GM10266 (cell line): ENCODE data around the gene TOP1.

Source experiments
- DNase-seq: peaks from one replicate; pipeline ENCODE4 v3.0.0; 2012; ENCODE audit errors: extremely low spot score
- CTCF ChIP-seq: IDR thresholded peaks from 2 replicates; pipeline ENCODE4 v1.5.1; 2012; ENCODE audit warnings: mild to moderate bottlenecking, low read depth; ENCODE audit not compliant: control insufficient read depth, insufficient read depth; ENCODE audit errors: missing control alignments

Gene TOP1

GRCh38 chr20:41045671-41046070 lies 17.0 kb downstream of the TOP1 start:
- DNase-seq, result no peak

GRCh38 chr20:41046716-41047115 lies 18.1 kb downstream of the TOP1 start:
- TF ChIP-seq CTCF, result no peak
- DNase-seq, result no peak

More at GRCh38 chr20:41045671-41046070, 17.0 kb downstream of the TOP1 start:
- no peak for TF ChIP-seq CTCF

GRCh38 chr20:41047279-41047974 lies 18.8 kb downstream of the TOP1 start:
- DNase-seq, result no peak
- no peak for TF ChIP-seq CTCF

- peak; percentile 34 for DNase-seq
- TF ChIP-seq CTCF, result no peak
These were observed 19.3 kb downstream of the TOP1 start for GRCh38 chr20:41047975-41048305.

- TF ChIP-seq CTCF, result no peak
- no peak for DNase-seq
These were observed 20.1 kb downstream of the TOP1 start for GRCh38 chr20:41048461-41049301.

GRCh38 chr20:41049451-41049850 lies 20.8 kb downstream of the TOP1 start:
- no peak for DNase-seq

More at GRCh38 chr20:41049451-41049850, 20.8 kb downstream of the TOP1 start:
- TF ChIP-seq CTCF, result no peak
